Astrocyte of the cerebellum (primary cell): ENCODE data around the gene ANXA2R.
A peak's percentile ranks its signal among the peaks of the same experiment; 100 is the strongest.

ENCODE experiments used
- DNase-seq: peaks from one replicate; pipeline ENCODE4 v3.0.0-alpha.2; 2011; ENCODE audit warnings: low read depth
- H3K4me3 ChIP-seq: 2 replicates; pipeline ENCODE4 v1.5.1; 2011; ENCODE audit warnings: mild to moderate bottlenecking, low read depth, low read length, moderate library complexity
- in situ Hi-C: cut with HindIII; loops from 2 replicates; pipeline ENCODE4 v1.10.0; 2017; ENCODE audit warnings: low sequenced_read_pairs
- TF ChIP-seq, protein P1 (sequence below): IDR thresholded peaks from 2 replicates; pipeline ENCODE4 v1.5.1; 2012; ENCODE audit warnings: low read length, low read depth, moderate library complexity, mild to moderate bottlenecking; ENCODE audit errors: missing control alignments

Gene ANXA2R

DNA sequence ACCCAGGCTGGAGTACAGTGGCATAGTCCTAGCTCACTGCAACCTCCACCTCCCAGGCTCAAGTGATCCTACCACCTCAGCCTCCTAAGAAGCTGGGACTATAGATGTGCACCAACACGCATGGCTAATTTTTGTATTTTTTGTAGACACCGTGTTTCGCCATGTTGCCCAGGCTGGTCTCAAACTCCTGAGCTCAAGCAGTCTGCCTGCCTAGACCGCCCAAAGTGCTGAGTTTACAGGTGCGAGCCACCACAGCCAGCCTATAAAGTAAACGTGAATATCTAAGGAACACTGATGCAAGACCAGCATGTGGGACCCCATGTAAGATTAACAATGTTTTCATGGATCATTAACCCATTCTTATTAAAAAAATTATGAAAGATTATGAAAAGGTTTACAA lies 15.9 kb downstream of the ANXA2R start:
- H3K4me3 ChIP-seq = no peak overlapping the region
- DNase-seq = no peak
- in situ Hi-C loops = no loop called here
- TF ChIP-seq, protein P1, sequence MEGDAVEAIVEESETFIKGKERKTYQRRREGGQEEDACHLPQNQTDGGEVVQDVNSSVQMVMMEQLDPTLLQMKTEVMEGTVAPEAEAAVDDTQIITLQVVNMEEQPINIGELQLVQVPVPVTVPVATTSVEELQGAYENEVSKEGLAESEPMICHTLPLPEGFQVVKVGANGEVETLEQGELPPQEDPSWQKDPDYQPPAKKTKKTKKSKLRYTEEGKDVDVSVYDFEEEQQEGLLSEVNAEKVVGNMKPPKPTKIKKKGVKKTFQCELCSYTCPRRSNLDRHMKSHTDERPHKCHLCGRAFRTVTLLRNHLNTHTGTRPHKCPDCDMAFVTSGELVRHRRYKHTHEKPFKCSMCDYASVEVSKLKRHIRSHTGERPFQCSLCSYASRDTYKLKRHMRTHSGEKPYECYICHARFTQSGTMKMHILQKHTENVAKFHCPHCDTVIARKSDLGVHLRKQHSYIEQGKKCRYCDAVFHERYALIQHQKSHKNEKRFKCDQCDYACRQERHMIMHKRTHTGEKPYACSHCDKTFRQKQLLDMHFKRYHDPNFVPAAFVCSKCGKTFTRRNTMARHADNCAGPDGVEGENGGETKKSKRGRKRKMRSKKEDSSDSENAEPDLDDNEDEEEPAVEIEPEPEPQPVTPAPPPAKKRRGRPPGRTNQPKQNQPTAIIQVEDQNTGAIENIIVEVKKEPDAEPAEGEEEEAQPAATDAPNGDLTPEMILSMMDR = no peak

DNA sequence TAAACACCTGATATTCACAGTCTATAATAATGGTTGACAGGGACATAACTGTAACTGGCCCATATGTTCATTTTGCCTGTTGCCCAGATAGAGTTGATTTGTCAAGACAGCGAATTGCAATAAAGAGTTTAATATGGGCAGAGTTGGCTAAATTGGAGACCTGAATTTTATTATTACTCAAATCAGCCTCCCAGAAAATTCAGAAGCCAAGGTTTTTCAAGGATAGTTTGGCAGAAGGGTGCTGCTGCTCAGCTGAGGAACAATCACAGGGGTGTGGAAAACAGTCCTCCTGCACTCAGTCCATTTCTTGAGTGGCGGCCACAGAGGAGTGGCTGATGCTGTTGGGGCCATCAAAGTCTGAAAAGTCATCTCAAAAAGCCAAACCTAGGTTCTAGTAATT lies 19.0 kb downstream of the ANXA2R start:
- DNase-seq = no peak
- in situ Hi-C loops = no loop called here
- H3K4me3 ChIP-seq = no peak overlapping the region
- TF ChIP-seq, protein P1 = no peak

DNA sequence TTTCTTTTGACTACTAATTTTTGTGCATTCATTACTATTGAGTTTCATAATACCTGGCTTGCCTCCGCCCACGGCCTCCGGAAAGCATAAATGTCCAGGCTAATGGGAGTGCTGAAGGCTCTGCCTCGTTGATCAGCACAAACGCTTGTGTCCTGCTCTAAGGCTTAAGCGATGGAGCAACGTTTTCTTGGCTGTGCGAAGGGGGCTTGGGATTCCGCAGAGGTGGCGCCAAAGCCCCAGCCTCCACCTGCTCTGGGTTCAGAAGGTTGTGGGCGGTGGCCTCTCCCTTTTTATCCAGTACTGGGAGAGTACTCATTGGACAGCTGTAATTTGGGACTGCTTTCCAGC lies 19.7 kb downstream of the ANXA2R start:
- H3K4me3 ChIP-seq = peak overlapping the region; percentile 59
- TF ChIP-seq, protein P1 = no peak
- in situ Hi-C loops = no loop called here
- no peak for DNase-seq

DNA sequence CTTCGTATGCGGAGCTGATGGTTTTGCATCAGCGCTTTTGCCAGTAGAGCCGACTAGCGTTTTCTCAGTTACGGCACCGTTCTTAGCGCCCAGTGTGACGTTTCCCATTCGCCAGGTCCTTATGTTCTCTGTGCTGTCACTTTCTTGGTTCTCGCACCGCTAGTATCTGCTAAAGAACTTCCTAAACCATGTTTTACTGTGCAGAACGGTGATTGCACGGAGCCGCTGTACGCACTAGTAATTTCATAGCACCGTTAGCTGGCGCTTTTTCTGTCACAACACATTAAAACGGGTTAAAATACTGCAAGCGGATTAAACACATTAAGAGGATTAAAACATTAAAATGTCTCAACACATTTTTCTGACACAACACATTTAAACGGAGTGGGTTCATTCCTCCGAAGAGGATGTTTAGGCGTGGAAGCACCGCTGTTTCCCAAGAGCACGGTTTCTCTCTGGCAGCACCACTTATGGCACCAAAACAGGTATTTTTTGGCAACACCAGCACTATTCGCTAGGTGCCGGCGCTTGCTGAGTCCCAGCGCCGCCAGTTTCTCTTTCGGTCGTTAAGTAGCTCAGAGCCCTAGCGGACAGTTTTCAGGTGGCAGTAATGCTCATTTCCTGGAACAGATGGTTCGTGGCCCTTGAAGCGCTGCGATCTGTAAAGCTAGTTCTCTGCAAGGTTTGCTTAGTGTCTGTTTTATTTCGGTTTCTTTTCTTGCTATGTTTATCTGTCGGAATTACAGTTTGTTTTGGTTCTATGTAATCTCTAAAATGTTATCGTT lies 20.3 kb downstream of the ANXA2R start:
- TF ChIP-seq, protein P1 = peak; percentile 62
- in situ Hi-C loops = no loop called here
- peak; percentile 85 for DNase-seq
- H3K4me3 ChIP-seq = peak overlapping the region; percentile 59

DNA sequence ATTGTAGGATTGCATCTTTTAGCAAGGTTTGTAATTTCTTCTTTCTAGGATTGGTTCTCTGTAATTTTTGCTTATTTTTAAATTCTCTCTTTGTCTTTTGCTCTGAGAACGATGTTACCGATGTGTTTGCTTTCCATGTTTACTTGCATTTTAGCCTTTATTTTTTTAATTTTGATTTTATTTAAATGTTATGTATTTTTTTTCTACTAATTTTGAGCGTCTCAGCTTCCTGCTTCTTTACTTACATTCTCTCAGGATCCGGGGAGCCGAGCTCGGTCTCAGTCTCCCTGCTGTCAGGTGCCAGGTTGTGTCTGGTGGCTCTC lies 20.9 kb downstream of the ANXA2R start:
- TF ChIP-seq, protein P1 = no peak
- peak overlapping the region; percentile 59 for H3K4me3 ChIP-seq
- in situ Hi-C loops = no loop called here
- no peak for DNase-seq

DNA sequence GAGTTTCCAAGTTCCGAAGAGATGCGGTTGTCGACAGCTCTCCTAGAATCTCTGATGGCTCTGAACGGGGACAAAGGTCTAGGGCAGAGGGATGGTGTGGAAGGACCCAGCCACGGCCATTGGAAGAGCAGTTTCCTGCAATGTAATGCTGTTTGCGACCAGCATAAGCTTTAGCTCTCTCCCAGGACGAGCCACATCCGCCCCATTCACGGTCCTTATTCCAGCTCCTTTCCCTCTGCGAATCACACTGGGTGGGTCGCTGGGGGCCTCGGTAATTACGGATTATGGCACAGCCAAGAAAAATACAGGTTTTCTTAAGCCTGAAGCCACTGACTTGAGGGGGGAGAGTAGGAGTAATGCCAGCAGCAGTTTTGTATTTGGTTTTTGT lies 22.7 kb downstream of the ANXA2R start:
- TF ChIP-seq, protein P1 = no peak
- H3K4me3 ChIP-seq = peak overlapping the region; percentile 59
- no peak for DNase-seq
- in situ Hi-C loops = no loop called here
